ENCODE data around the gene ZFP36L2. TPM values are rescaled to one million over a fixed set of nuclear protein-coding genes. Genes with fewer than 3 reads are reported as not detected.

Gene ZFP36L2
- polyA plus RNA-seq, 1 of the 3 experiments (the other 2 are of a cell fraction): 18.4 TPM

DNA sequence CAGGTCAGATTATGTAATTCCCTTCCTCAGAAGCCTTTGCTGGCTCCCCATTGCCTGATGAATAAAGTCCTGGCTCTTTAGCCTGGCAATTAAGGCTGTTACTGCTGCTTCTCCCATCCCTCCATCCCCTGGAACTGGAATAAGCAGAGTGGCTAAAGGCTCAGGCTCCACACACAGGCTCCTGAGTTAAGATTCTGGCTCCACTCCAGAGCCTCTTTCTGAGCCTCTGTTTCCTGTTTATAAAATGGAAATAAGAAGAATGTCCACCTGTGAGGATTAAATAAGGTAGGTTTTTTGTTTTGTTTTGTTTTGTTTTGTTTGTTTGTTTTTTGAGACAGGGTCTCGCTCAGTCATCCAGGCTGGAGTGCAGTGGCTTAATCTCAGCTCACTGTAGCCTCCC, 50.0 kb downstream of the ZFP36L2 start (continued):
- TF ChIP-seq IRF3 (IDR thresholded peaks at IDR 0.05; ENCODE audit: low read depth, low read length): no peak
- TF ChIP-seq GATA2 (CRISPR knock-in tag; IDR thresholded peaks at IDR 0.05): no peak
- TF ChIP-seq, protein P1, sequence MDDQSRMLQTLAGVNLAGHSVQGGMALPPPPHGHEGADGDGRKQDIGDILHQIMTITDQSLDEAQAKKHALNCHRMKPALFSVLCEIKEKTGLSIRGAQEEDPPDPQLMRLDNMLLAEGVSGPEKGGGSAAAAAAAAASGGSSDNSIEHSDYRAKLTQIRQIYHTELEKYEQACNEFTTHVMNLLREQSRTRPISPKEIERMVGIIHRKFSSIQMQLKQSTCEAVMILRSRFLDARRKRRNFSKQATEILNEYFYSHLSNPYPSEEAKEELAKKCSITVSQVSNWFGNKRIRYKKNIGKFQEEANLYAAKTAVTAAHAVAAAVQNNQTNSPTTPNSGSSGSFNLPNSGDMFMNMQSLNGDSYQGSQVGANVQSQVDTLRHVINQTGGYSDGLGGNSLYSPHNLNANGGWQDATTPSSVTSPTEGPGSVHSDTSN (IDR thresholded peaks at IDR 0.05): no peak
- no peak for TF ChIP-seq RAD21 (IDR thresholded peaks at IDR 0.05; ENCODE audit: low read length)

DNA sequence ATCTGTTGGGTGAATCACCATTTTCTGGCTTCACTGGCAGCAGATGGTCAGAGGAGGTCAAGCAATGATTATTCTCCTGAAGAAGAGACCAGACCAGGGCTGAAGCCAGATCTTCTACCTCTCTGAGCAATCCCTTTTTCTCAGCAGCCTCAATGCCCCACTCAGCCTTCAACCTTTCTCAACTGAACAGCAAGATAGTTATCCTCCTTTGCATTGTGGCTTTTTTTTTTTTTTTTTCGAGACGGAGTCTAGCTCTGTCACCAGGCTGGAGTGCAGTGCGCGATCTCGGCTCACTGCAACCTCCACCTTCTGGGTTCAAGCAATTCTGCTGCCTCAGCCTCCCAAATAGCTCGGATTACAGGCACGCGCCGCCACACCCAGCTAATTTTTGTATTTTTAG, 50.5 kb downstream of the ZFP36L2 start:
- CTCF ChIA-PET: no interaction called here

More for the DNA sequence above, 50.5 kb downstream of the ZFP36L2 start:
- POLR2A ChIA-PET: no interaction called here
- TF ChIP-seq JUND (IDR thresholded peaks at IDR 0.05): no peak
- TF ChIP-seq MXI1 (IDR thresholded peaks at IDR 0.05; ENCODE audit: low read depth, low read length): no peak
- TF ChIP-seq CTCF (IDR thresholded peaks at IDR 0.05): no peak
- no peak for TF ChIP-seq TAF1 (IDR thresholded peaks at IDR 0.05; ENCODE audit: borderline replicate concordance, low read depth, low read length)
- TF ChIP-seq POLR2AphosphoS5 (IDR thresholded peaks at IDR 0.05; ENCODE audit: low read depth, low read length): no peak
- TF ChIP-seq FOSL2 (IDR thresholded peaks at IDR 0.05; ENCODE audit: borderline replicate concordance, low read depth): no peak
- TF ChIP-seq, protein P1 (IDR thresholded peaks at IDR 0.05): no peak
- no peak for TF ChIP-seq NFIC (IDR thresholded peaks at IDR 0.05; ENCODE audit: borderline replicate concordance)
- TF ChIP-seq EP300 (IDR thresholded peaks at IDR 0.05; ENCODE audit: borderline replicate concordance in 1 of 2, low read depth in 1 of 2, low read length in 1 of 2): no peak
- TF ChIP-seq RCOR1 (IDR thresholded peaks at IDR 0.05; ENCODE audit: low read length): no peak
- no peak for TF ChIP-seq USF2 (IDR thresholded peaks at IDR 0.05; ENCODE audit: borderline replicate concordance, low read depth, low read length)
- no peak for TF ChIP-seq MEF2A (IDR thresholded peaks at IDR 0.05; ENCODE audit: borderline replicate concordance, low read depth)
- no peak for TF ChIP-seq NRF1 (IDR thresholded peaks at IDR 0.05; ENCODE audit: low read depth, low read length)
- TF ChIP-seq IRF3 (IDR thresholded peaks at IDR 0.05; ENCODE audit: low read depth, low read length): no peak
- TF ChIP-seq MAX (IDR thresholded peaks at IDR 0.05; ENCODE audit: low read depth): no peak
- TF ChIP-seq GATA2 (CRISPR knock-in tag; IDR thresholded peaks at IDR 0.05): no peak
- no peak for TF ChIP-seq TEAD4 (IDR thresholded peaks at IDR 0.05; ENCODE audit: borderline replicate concordance, insufficient read depth)
- no peak for TF ChIP-seq ZBTB33 (IDR thresholded peaks at IDR 0.05; ENCODE audit: borderline replicate concordance, low read depth)
- Histone ChIP-seq H3K9ac (no peak overlapping the region), H3K27ac (ENCODE audit: low read depth in 2 of 2, low read length in 1 of 2) (no peak overlapping the region), H3K9me2 (no peaks in the 10 kb centered on the region), H3K4me2 (no peak overlapping the region), H3K36me3 (replicated peaks in 1 of 2; ENCODE audit: control insufficient read depth in 1 of 2, insufficient read depth in 2 of 2, low read length in 1 of 2) (no peaks in the 10 kb centered on the region), H3K4me3 (ENCODE audit: low read depth in 2 of 2, low read length in 1 of 2) (no peak overlapping the region; a peak in 1 of 4 replicates), H3K9me3 (0 out of 2 replicates have a peak, but pooled peaks cover 6% of the 10 kb centered on the region), H3F3A (replicated peaks; ENCODE audit: insufficient read depth) (peaks cover 5% of the 10 kb centered on the region), H3K4me1 (ENCODE audit: control insufficient read depth in 1 of 2, insufficient read depth in 2 of 2, low read depth in 1 of 2, low read length in 1 of 2) (peaks cover 8 to 18% of the 10 kb centered on the region in 2 experiments; a peak in 3 of 4 replicates), H3K27me3 (ENCODE audit: insufficient read depth) (no peaks in the 10 kb centered on the region), H2AFZ (ENCODE audit: low read depth) (no peak overlapping the region), H3K79me2 (ENCODE audit: insufficient read depth) (no peaks in the 10 kb centered on the region), H4K20me1 (ENCODE audit: insufficient read depth) (no peaks in the 10 kb centered on the region)
- no peak for DNase-seq
- 86% methylated on average over 9 of the region's 9 CpGs for WGBS (ENCODE audit: low lambda C conversion rate)
